Measurements from ENCODE around the gene PNCK.
"Not testable (repeated sequence)": the region's sequence is repeated elsewhere in the genome, so short reads cannot be mapped to it uniquely, and the experiment has no call there.

The PNCK gene

GRCh38 chrX:153697924-153698865 is 24.6 kb upstream of the PNCK start:
- DNase-seq: no peak

GRCh38 chrX:153696986-153697722 is 23.5 kb upstream of the PNCK start:
- DNase-seq: not testable (repeated sequence)

- DNase-seq: not testable (repeated sequence)
Measured at GRCh38 chrX:153696538-153696937, 22.9 kb upstream of the PNCK start.

DNA sequence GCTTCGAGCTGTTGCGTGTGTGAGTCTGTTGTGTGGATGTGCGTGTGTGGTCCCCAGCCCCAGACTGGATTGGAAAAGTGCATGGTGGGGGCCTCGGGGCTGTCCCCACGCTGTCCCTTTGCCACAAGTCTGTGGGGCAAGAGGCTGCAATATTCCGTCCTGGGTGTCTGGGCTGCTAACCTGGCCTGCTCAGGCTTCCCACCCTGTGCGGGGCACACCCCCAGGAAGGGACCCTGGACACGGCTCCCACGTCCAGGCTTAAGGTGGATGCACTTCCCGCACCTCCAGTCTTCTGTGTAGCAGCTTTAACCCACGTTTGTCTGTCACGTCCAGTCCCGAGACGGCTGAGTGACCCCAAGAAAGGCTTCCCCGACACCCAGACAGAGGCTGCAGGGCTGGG is 22.5 kb upstream of the PNCK start:
- no peak for DNase-seq

GRCh38 chrX:153694687-153695270 is 21.2 kb upstream of the PNCK start:
- DNase-seq: no peak

DNA sequence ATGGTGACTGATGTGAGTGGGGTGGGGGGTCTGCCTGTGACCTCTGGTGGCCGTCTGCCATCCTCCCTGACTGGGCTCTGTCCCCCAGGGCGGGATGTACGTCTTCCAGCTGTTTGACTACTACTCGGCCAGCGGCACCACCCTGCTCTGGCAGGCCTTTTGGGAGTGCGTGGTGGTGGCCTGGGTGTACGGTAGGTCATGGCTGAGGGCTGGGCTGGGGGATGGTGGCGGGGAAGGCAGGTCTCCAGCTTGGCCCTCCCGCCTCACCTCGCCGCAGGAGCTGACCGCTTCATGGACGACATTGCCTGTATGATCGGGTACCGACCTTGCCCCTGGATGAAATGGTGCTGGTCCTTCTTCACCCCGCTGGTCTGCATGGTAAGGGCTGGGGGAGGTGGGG is 20.6 kb upstream of the PNCK start:
- not testable (repeated sequence) for DNase-seq

DNA sequence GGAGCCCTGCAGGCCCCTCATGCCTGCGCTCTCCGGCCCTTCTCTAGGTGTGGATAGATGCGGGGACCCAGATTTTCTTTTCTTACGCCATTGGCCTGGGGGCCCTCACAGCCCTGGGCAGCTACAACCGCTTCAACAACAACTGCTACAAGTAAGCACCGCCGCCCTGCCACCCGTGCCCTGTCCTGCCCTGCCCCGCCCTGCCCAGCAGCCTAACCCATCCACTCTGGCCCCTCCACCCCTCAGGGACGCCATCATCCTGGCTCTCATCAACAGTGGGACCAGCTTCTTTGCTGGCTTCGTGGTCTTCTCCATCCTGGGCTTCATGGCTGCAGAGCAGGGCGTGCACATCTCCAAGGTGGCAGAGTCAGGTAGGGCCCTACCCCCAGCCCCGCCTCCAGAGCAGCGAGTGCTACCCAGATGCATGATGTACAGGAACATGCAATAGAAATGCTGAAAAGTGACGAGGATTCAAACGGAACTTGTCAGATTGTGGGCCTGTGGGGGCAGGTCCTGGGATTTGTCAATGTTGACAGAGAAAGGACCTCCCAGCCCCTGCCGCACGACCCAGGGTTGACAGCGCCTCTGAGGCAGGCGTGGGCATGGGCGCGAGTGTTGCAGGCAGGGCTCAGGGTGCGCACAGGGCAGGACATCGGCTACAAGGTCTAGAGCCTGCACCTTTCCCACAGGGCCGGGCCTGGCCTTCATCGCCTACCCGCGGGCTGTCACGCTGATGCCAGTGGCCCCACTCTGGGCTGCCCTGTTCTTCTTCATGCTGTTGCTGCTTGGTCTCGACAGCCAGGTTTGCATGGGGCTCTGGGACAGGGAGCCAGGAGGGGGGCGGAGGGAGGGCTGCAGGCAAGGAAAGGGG is 19.8 kb upstream of the PNCK start:
- DNase-seq: no peak

DNA sequence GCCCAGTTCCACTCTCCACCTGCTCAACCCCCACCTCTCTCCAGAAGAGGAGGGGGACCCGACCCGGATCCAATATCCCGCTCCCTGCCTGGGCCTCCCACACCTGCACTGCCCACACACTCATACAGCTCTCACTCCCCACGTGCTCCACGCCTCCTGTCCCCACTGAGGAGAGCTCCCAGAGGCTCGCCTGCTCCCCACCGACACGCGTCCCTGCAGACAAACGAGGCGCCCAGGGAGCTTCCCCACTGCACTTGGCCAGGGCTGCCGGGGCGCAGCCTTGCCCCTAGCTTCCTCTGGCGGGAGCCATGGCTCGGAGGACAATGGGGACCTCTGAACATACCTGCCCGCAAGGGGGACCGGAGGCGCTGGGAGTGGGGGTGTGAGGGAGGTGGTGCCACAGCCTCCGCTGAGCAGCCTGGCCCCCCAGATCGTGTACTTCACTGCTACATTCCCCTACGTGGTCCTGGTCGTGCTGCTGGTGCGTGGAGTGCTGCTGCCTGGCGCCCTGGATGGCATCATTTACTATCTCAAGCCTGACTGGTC is 19.1 kb upstream of the PNCK start:
- DNase-seq: no peak

DNA sequence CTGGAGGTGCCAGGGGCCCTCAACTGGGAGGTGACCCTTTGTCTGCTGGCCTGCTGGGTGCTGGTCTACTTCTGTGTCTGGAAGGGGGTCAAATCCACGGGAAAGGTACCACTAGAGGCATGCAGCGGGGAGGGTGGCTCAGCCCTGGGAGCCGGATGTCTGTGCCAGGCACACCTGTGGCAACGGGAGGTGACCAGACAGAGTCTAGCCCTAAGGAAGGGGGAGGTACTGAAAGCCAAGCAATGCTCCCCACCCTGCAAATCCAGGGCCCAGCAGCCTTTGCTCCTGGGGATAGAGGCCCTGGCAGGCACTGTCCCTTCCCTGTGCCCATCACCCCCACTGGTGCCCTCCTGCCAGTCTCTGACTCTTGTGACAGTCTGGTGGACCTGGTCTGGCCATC is 18.4 kb upstream of the PNCK start:
- no peak for DNase-seq

- DNase-seq: not testable (repeated sequence)
Measured at GRCh38 chrX:153691032-153691827, 17.6 kb upstream of the PNCK start.

DNA sequence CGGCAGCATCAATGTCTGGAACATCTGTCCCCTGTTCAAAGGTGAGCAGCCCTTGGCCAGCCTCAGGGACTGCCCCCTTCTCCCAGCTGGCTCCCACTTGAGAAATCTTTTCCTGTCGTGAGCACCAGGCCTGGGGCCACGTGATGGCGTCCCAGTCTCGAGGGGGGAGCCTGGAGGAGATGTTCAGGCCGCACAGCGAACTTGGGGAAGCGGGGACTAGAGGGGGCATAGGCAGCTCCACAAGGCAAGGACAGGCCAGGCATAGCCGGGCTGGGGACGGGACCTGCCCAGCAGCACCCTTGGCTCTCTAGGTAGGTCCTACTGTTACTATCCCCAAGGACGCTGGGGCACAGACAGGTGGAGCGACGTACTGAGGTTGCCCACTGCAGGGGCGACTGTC is 16.9 kb upstream of the PNCK start:
- DNase-seq: no peak

DNA sequence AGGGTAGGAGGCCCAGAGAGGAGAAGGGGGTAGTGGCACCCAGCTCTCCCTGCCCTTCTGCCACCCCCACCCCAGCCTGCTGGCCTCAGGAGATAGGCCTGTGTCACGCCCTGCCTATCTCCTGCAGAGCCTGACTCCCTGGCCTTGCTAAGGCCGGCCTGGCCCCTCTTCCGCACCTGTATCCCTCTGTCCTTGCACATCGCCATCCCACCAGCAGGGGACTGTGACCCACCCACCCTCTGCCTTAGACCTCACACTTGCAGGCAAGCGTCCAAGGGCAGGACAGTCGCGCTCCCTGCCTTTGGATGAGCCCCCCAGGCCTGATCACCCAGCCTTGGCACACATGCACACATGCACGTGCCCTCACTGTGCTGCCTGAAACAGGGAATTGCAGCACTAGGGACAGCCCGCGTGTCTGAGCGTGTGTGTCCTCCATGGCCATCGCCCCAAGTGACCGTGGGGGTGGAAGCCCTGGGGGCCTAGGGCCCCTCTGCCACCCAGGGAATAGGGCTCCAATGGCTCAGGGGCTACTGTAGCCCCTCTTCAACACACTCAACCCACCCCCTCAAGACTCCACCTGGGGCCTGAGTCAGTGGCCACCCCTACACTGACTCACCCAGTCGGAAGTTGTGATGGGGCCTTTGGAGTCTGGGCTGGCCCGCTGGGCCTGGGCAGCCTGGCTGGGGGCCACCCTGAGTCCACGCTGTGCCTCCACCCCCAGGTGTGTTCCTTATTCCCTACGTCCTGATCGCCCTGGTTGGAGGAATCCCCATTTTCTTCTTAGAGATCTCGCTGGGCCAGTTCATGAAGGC is 16.2 kb upstream of the PNCK start:
- no peak for DNase-seq

DNA sequence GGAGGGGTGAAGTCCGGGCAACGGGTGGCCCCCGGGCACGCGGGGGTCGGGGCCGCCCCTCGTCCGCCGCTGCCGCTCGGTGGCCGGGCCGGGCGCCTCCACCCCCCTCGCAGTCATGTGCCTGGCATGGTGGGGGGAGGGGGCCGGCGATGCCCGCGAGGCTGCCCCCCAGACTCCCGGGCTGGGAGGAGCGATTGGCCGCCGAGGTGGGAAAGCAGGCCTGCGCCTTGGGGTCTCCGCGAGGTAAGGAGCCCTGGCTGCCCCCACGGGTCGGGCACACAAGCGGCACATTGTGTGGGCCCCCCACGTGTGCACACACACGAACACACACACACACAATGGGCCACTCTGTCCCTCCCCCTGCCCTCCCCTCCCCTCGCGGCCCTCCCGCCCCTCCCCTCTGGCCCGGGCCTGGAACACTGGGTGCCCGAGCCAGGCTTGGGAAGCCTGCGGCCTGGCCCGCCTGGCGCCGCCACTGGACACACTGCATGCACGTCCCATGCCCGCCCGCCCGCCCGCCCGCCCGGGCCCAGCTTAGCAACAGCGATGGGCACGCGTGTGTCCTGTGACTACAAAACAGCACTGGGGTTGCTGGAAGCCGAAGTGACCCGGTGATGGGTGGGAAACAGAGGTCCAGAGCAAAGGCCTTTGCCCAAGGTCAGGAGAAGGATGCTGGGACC is 15.4 kb upstream of the PNCK start:
- no peak for DNase-seq

DNA sequence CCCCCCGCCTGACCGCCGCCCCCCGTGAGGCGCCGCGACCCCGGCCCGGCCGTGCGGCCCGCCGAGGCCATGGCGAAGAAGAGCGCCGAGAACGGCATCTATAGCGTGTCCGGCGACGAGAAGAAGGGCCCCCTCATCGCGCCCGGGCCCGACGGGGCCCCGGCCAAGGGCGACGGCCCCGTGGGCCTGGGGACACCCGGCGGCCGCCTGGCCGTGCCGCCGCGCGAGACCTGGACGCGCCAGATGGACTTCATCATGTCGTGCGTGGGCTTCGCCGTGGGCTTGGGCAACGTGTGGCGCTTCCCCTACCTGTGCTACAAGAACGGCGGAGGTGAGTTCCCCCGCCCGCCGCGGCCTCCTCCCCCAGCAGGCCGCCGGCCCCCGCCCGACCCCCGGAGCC is 14.9 kb upstream of the PNCK start:
- no peak for DNase-seq

- DNase-seq: no peak
Measured at GRCh38 chrX:153688071-153688470, 14.5 kb upstream of the PNCK start.

- DNase-seq: peak; percentile 61
Measured at GRCh38 chrX:153687121-153688039, 13.8 kb upstream of the PNCK start, which contains the start of gene SLC6A8. SLC6A8 (plus strand) TSS chrX:153687926; CDS start chrX:153688575, 649 bp downstream.

DNA sequence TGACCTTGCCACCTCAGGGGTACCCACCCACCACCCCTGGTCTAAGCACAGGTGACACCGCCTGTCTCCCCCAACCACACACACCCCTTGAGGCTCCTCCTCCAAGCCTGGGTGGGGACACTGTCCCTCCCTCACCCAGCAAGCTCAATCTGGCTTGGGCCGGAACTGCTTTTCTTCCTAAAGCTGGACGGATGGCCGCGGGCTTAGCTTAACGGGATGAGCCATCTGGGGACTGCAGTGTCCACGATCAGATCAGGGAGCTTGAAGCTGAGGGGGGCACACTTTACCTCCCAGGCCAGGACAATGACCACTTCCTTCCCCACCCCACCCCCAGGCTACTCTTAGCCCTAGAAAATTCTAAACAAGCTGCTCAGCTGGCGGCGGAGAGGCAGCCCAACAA is 13.1 kb upstream of the PNCK start:
- DNase-seq: no peak
